ENCODE data around the gene AAK1.

The AAK1 gene

DNA sequence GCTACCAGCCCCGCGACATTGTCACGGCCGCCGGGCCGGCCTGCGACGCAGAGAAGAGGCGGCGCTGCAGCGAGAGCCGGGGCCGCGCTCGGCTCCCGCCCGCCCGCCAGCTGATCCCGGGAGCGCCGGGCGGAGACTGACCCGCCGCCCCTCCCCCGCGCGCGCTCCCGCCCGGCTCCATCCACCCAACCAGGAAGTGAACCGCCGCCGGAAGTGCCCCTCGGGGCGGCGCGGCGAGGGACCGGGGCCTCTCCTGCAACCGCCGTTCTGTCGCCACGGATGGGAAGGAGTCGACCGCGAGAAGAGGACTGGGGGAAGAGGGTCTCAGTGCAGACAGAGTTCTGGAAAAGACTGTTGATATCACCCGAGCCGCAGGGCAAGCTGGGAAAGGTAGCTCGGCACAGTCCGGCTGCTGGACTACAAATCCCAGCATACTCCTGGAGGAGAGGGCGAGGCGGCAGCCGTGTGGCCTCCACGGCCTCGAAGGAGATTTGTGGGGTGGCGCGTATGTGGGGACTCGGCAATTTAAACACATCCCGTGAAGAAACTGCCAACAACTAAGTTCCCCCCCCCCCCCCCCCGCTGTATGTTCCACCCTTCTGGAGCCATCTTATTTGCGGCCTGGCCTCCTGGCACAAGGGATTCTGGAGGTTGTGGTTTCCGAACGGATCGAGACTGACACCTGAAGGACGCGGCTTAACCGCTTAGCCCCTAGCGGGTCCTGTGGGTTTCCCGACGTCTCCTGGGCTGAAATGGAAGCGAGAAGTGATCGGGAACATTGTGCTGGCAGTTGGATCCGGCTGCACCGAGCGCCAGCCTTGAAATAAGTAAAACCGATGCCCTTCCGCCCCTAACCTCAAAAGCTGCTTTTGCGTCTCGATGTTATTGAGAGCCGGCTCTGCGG lies at the start of gene AAK1:
Gene AAK1, minus strand, starts transcription at position 138 of the 904 bp plus-strand sequence. CDS start 699 bp downstream, outside the sequence.
- Histone ChIP-seq H4K20me1 (ENCODE audit: control insufficient read depth, insufficient read depth, low read depth, low read length) (0 out of 2 replicates have a peak, but pooled peaks cover 4% of the 10 kb centered on the region), H3K4me1 (ENCODE audit: control insufficient read depth, low read length) (peaks cover 52% of the 10 kb centered on the region), H3K27ac (ENCODE audit: low read depth, low read length) (peak within 1 kb of the TSS; percentile 68), H3K27me3 (ENCODE audit: control insufficient read depth, low read length) (peaks cover 76% of the 10 kb centered on the region), H3K79me2 (ENCODE audit: control insufficient read depth, low read length) (no peaks in the 10 kb centered on the region), H3K36me3 (ENCODE audit: control insufficient read depth, low read length) (no peaks in the 10 kb centered on the region), H3K9me3 (ENCODE audit: control insufficient read depth, insufficient read depth, low read length) (no peaks in the 10 kb centered on the region; the same call in 1 of the 2 replicates), H3K4me3 (ENCODE audit: low read length) (peak within 1 kb of the TSS; percentile 93), H3K9me2 (replicated peaks; ENCODE audit: control insufficient read depth, low read length) (no peaks in the 10 kb centered on the region), H3K4me2 (ENCODE audit: low read length) (peak within 1 kb of the TSS; percentile 97), H3F3A (ENCODE audit: control insufficient read depth, insufficient read depth) (peaks cover 12% of the 10 kb centered on the region)
- TF ChIP-seq, protein P1, sequence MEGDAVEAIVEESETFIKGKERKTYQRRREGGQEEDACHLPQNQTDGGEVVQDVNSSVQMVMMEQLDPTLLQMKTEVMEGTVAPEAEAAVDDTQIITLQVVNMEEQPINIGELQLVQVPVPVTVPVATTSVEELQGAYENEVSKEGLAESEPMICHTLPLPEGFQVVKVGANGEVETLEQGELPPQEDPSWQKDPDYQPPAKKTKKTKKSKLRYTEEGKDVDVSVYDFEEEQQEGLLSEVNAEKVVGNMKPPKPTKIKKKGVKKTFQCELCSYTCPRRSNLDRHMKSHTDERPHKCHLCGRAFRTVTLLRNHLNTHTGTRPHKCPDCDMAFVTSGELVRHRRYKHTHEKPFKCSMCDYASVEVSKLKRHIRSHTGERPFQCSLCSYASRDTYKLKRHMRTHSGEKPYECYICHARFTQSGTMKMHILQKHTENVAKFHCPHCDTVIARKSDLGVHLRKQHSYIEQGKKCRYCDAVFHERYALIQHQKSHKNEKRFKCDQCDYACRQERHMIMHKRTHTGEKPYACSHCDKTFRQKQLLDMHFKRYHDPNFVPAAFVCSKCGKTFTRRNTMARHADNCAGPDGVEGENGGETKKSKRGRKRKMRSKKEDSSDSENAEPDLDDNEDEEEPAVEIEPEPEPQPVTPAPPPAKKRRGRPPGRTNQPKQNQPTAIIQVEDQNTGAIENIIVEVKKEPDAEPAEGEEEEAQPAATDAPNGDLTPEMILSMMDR (IDR thresholded peaks at IDR 0.05; ENCODE audit: low read depth, low read length, poor library complexity, severe bottlenecking): no peak
- no peak for TF ChIP-seq EZH2phosphoT487 (IDR thresholded peaks at IDR 0.05; ENCODE audit: borderline replicate concordance, low read length)

DNA sequence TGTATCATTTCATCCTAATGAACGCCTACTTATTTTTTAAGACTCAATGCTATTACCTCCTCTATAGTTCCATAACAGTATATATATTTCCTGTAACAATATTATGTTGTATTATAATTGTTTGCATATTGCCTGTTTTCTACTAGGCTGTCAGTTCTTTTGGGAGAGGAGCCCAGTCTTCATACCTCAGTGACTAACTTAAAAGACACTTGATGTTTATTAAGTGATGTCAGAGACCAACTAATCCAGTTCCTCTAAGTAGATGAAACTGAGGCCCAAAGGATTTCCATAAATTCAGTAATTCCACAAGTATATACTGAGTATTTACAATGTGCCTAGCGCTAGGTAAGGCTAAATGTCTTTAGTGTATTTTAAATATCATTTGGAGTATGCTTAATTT lies 48.9 kb upstream of the AAK1 start:
- Histone ChIP-seq H3K36me3 (ENCODE audit: control insufficient read depth, low read length) (no peaks in the 10 kb centered on the region), H3F3A (ENCODE audit: control insufficient read depth, insufficient read depth) (no peaks in the 10 kb centered on the region), H4K20me1 (ENCODE audit: control insufficient read depth, insufficient read depth, low read depth, low read length) (no peaks in the 10 kb centered on the region), H3K27ac (ENCODE audit: low read depth, low read length) (no peak overlapping the region), H3K4me3 (ENCODE audit: low read length) (no peak overlapping the region), H3K4me2 (ENCODE audit: low read length) (no peak overlapping the region), H3K4me1 (ENCODE audit: control insufficient read depth, low read length) (peaks cover 17% of the 10 kb centered on the region), H3K27me3 (ENCODE audit: control insufficient read depth, low read length) (peaks cover 48% of the 10 kb centered on the region), H3K9me3 (ENCODE audit: control insufficient read depth, insufficient read depth, low read length) (no peaks in the 10 kb centered on the region), H3K79me2 (ENCODE audit: control insufficient read depth, low read length) (no peaks in the 10 kb centered on the region), H3K9me2 (replicated peaks; ENCODE audit: control insufficient read depth, low read length) (no peaks in the 10 kb centered on the region)
- TF ChIP-seq, protein P1 (IDR thresholded peaks at IDR 0.05; ENCODE audit: low read depth, low read length, poor library complexity, severe bottlenecking): no peak
- TF ChIP-seq EZH2phosphoT487 (IDR thresholded peaks at IDR 0.05; ENCODE audit: borderline replicate concordance, low read length): no peak

DNA sequence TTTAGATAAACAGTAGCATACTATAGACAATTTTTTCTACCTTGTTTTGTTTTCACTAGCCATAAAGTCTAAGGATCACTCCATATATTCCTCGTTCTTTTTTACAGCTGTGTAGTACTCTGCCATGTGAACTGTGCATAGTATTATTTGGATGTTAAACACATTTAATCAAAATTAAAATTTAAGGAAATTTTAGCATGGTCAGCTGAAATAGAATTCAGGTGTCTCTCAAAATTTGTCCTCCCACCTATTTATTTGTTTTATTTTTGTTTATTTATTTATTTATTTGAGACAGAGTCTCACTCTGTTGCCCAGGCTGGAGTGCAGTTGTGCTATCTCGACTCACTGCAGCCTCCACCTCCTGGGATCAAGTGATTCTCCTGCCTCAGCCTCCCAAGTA lies 46.4 kb upstream of the AAK1 start:
- Histone ChIP-seq H3K4me2 (ENCODE audit: low read length) (no peak overlapping the region), H4K20me1 (ENCODE audit: control insufficient read depth, insufficient read depth, low read depth, low read length) (no peaks in the 10 kb centered on the region), H3K4me3 (ENCODE audit: low read length) (no peak overlapping the region), H3K27me3 (ENCODE audit: control insufficient read depth, low read length) (peaks cover 38% of the 10 kb centered on the region), H3K9me2 (replicated peaks; ENCODE audit: control insufficient read depth, low read length) (no peaks in the 10 kb centered on the region), H3K27ac (ENCODE audit: low read depth, low read length) (no peak overlapping the region), H3K9me3 (ENCODE audit: control insufficient read depth, insufficient read depth, low read length) (no peaks in the 10 kb centered on the region), H3K36me3 (ENCODE audit: control insufficient read depth, low read length) (no peaks in the 10 kb centered on the region), H3K4me1 (ENCODE audit: control insufficient read depth, low read length) (peaks cover 17% of the 10 kb centered on the region), H3K79me2 (ENCODE audit: control insufficient read depth, low read length) (no peaks in the 10 kb centered on the region), H3F3A (ENCODE audit: control insufficient read depth, insufficient read depth) (no peaks in the 10 kb centered on the region)
- no peak for TF ChIP-seq EZH2phosphoT487 (IDR thresholded peaks at IDR 0.05; ENCODE audit: borderline replicate concordance, low read length)
- TF ChIP-seq, protein P1 (IDR thresholded peaks at IDR 0.05; ENCODE audit: low read depth, low read length, poor library complexity, severe bottlenecking): no peak

All from DOHH2 (cell line).